ENCODE results near the gene UTS2R. TPM values are rescaled to one million over a fixed set of nuclear protein-coding genes. Genes with fewer than 3 reads are reported as not detected.

UTS2R gene
- total RNA-seq, 1 donor from 2014 or later, result 7.2 TPM

DNA sequence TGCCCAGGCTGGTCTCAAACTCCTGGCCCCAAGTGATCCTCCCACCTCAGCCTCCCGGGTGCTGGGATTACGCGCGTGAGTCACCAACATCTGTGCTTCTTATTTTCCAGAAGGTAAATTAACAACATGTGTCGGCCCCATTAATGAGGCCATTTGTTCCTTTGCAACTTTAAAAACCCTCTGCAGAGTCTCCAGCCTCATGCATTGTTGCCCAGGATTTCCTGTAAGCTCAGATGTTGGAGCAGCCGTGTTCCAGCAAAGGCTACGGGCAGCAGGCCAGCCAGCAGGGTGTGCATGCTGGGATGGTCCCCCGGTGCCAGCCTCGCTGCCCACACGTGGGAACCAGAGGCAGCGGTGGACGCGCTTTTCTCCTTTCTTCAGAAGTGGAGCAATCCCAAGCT is 27.5 kb downstream of the UTS2R start:
- Mint-ChIP-seq H3K36me3 (ENCODE audit: unreplicated experiment) (peaks cover 4% of the 10 kb centered on the region), H3K9me3 (ENCODE audit: unreplicated experiment) (peaks cover 8% of the 10 kb centered on the region), H3K27ac (ENCODE audit: unreplicated experiment) (peak overlapping the region; percentile 97), H3K27me3 (ENCODE audit: unreplicated experiment) (peaks cover 5% of the 10 kb centered on the region), H3K4me1 (ENCODE audit: low read depth, unreplicated experiment) (peaks cover 18% of the 10 kb centered on the region), H3K4me3 (ENCODE audit: unreplicated experiment) (no peak overlapping the region)
- TF ChIP-seq, protein P1, sequence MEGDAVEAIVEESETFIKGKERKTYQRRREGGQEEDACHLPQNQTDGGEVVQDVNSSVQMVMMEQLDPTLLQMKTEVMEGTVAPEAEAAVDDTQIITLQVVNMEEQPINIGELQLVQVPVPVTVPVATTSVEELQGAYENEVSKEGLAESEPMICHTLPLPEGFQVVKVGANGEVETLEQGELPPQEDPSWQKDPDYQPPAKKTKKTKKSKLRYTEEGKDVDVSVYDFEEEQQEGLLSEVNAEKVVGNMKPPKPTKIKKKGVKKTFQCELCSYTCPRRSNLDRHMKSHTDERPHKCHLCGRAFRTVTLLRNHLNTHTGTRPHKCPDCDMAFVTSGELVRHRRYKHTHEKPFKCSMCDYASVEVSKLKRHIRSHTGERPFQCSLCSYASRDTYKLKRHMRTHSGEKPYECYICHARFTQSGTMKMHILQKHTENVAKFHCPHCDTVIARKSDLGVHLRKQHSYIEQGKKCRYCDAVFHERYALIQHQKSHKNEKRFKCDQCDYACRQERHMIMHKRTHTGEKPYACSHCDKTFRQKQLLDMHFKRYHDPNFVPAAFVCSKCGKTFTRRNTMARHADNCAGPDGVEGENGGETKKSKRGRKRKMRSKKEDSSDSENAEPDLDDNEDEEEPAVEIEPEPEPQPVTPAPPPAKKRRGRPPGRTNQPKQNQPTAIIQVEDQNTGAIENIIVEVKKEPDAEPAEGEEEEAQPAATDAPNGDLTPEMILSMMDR (IDR thresholded peaks at IDR 0.05; ENCODE audit: partially characterized antibody, unreplicated experiment), result no peak
- DNase-seq, result peak; percentile 38

DNA sequence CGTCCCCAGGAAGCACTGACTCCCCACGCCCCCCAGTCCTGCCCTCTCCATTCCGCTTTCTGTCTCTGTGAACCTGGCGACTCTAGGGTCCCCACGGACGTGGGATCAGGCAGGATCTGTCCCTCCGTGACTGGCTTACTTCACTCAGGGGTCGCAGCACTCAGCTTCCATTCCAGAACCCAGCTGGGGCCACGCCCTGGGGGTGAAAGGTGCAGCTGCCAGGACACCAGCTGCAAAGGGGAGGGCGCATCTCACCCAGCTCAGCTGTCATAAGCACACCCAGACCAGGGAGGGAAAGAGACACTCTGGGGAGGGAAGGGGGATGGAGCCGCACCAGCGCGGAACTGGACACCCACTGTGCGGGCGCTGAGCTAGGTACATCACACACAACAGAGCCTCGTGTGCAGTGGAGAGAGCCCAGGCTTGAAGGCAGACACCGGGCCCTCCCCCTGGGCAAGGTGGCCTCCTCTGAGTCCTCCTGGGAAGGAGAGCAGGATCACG is 28.1 kb downstream of the UTS2R start:
- peak; percentile 69 for DNase-seq
- H3K36me3 Mint-ChIP-seq (ENCODE audit: unreplicated experiment), result peaks cover 4% of the 10 kb centered on the region
- peak overlapping the region; percentile 57 for H3K4me3 Mint-ChIP-seq (ENCODE audit: unreplicated experiment)
- TF ChIP-seq, protein P1 (IDR thresholded peaks at IDR 0.05; ENCODE audit: partially characterized antibody, unreplicated experiment), result no peak
- H3K9me3 Mint-ChIP-seq (ENCODE audit: unreplicated experiment), result peaks cover 8% of the 10 kb centered on the region
- H3K27me3 Mint-ChIP-seq (ENCODE audit: unreplicated experiment), result peaks cover 5% of the 10 kb centered on the region
- peaks cover 18% of the 10 kb centered on the region for H3K4me1 Mint-ChIP-seq (ENCODE audit: low read depth, unreplicated experiment)
- H3K27ac Mint-ChIP-seq (ENCODE audit: unreplicated experiment), result peak overlapping the region; percentile 97

DNA sequence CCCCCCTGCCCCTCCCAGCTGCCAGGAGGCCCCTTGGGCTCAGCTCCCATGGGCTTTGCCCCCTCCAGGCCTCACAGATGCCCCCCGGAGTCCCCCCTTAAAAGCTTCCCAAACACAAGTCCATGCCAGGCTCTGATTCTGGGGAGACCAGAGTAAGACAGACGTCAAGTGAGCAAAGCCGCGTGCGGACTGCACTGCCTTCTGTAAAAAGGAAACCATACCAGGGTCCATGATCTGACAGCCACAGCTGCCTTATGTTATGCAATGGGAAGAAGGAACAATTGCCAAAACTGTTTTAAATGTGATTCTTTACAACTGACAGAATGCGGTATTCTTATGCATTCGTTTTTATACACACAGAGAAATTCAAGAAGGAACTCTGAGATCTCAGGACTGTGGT is 28.6 kb downstream of the UTS2R start:
- Mint-ChIP-seq H3K4me1 (ENCODE audit: low read depth, unreplicated experiment) (peaks cover 18% of the 10 kb centered on the region), H3K4me3 (ENCODE audit: unreplicated experiment) (no peak overlapping the region), H3K27me3 (ENCODE audit: unreplicated experiment) (peaks cover 5% of the 10 kb centered on the region), H3K27ac (ENCODE audit: unreplicated experiment) (peak overlapping the region; percentile 97), H3K36me3 (ENCODE audit: unreplicated experiment) (peaks cover 4% of the 10 kb centered on the region), H3K9me3 (ENCODE audit: unreplicated experiment) (peaks cover 8% of the 10 kb centered on the region)
- TF ChIP-seq, protein P1 (IDR thresholded peaks at IDR 0.05; ENCODE audit: partially characterized antibody, unreplicated experiment), result no peak
- DNase-seq, result no peak

DNA sequence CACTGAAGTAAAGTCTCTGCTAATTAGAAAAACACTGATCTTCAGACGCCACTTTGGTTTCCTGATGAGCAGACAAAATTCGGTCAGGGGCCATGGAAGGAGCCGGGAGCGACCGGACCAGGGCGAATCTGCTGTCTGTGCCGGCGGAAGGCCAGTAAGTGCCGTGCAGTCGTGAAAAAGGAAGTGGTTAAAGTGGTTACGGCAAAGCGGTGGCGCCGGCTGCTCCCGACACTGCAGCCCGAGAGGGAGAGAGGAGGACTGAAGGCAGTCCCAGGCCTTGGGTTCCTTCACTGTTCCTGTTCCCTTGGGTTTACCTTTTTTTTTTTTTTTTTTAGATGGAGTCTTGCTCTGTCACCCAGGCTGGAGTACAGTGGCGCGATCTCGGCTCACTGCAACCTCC is 29.3 kb downstream of the UTS2R start:
- TF ChIP-seq, protein P1 (IDR thresholded peaks at IDR 0.05; ENCODE audit: partially characterized antibody, unreplicated experiment), result no peak
- H3K9me3 Mint-ChIP-seq (ENCODE audit: unreplicated experiment), result peaks cover 8% of the 10 kb centered on the region
- peaks cover 5% of the 10 kb centered on the region for H3K27me3 Mint-ChIP-seq (ENCODE audit: unreplicated experiment)
- no peak overlapping the region for H3K27ac Mint-ChIP-seq (ENCODE audit: unreplicated experiment)
- no peak overlapping the region for H3K4me3 Mint-ChIP-seq (ENCODE audit: unreplicated experiment)
- peaks cover 18% of the 10 kb centered on the region for H3K4me1 Mint-ChIP-seq (ENCODE audit: low read depth, unreplicated experiment)
- DNase-seq, result no peak
- H3K36me3 Mint-ChIP-seq (ENCODE audit: unreplicated experiment), result peaks cover 4% of the 10 kb centered on the region

DNA sequence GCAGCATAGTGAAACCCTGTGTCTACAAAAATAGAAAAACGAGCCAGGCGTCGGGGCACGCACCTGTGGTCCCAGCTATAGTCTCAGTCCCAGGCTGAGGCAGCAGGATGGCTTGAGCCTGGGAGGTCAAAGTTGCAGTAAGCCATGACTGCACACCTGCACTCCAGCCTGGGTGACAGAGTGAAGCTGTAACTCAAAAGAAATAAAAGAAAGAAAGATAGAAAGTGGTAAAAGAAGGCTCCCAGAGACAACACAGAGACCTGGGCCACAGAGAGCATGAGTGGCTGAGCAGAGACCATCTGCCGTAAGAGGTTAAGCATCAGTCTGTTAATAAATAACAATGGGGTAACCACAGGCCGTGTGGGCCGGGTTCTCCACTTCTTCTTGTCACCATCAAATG is 31.3 kb downstream of the UTS2R start:
- peaks cover 6% of the 10 kb centered on the region for H3K9me3 Mint-ChIP-seq (ENCODE audit: unreplicated experiment)
- peaks cover 17% of the 10 kb centered on the region for H3K4me1 Mint-ChIP-seq (ENCODE audit: low read depth, unreplicated experiment)
- H3K4me3 Mint-ChIP-seq (ENCODE audit: unreplicated experiment), result no peak overlapping the region
- no peak overlapping the region for H3K27ac Mint-ChIP-seq (ENCODE audit: unreplicated experiment)
- DNase-seq, result no peak
- no peaks in the 10 kb centered on the region for H3K36me3 Mint-ChIP-seq (ENCODE audit: unreplicated experiment)
- TF ChIP-seq, protein P1 (IDR thresholded peaks at IDR 0.05; ENCODE audit: partially characterized antibody, unreplicated experiment), result no peak
- H3K27me3 Mint-ChIP-seq (ENCODE audit: unreplicated experiment), result peaks cover 5% of the 10 kb centered on the region

All from glutamatergic neuron (in vitro differentiated cells).